Fibroblast of lung (primary cell): ENCODE measurements around the gene GNB1L. TPM values are rescaled to one million over a fixed set of nuclear protein-coding genes. Genes with fewer than 3 reads are reported as not detected.

ENCODE experiments used
- DNase-seq, 2 donors: peaks; one replicate each; pipeline versions ENCODE4 v3.0.0 to v3.0.0-alpha.2; 2010; ENCODE audit warnings: low read depth in 2 of 2
- H2AFZ ChIP-seq: 2 replicates; pipeline ENCODE4 v1.5.1; 2012; ENCODE audit warnings: low read length, control low read depth, inconsistent platforms
- H3K27ac ChIP-seq: 2 replicates; pipeline ENCODE4 v1.5.1; 2011; ENCODE audit warnings: low read length, control low read depth; ENCODE audit not compliant: insufficient read depth
- H3K27me3 ChIP-seq: 2 replicates; pipeline ENCODE4 v1.5.1; 2011; ENCODE audit warnings: mild to moderate bottlenecking, low read length; ENCODE audit not compliant: control insufficient read depth, insufficient read depth
- H3K36me3 ChIP-seq: 2 replicates; pipeline ENCODE4 v1.5.1; 2011; ENCODE audit warnings: low read length; ENCODE audit not compliant: control insufficient read depth, insufficient read depth
- H3K4me1 ChIP-seq: 2 replicates; pipeline ENCODE4 v1.5.1; 2011; ENCODE audit warnings: low read length; ENCODE audit not compliant: control insufficient read depth, insufficient read depth; ENCODE audit errors: extremely low read depth
- H3K4me2 ChIP-seq: 2 replicates; pipeline ENCODE4 v1.5.1; 2011; ENCODE audit warnings: low read length, control low read depth; ENCODE audit not compliant: insufficient read depth; ENCODE audit errors: extremely low read depth
- H3K4me3 ChIP-seq, 4 experiments: fragments of 200-600 bp in 1 of 4; sonication (generic) in 1 of 4; replicated peaks in 1 of 4; 2 replicates each; pipeline ENCODE4 v1.5.1; 2011 to 2016; ENCODE audit warnings: low read length in 4 of 4, low read depth in 3 of 4, mild to moderate bottlenecking in 3 of 4, control low read depth in 2 of 4, inconsistent platforms in 1 of 4, mixed read lengths in 1 of 4; ENCODE audit not compliant: insufficient read depth in 1 of 4; ENCODE audit errors: control extremely low read depth in 1 of 4
- H3K79me2 ChIP-seq: 2 replicates; pipeline ENCODE4 v1.5.1; 2012; ENCODE audit warnings: mild to moderate bottlenecking, low read length, inconsistent platforms; ENCODE audit not compliant: control insufficient read depth, insufficient read depth
- H3K9ac ChIP-seq: 2 replicates; pipeline ENCODE4 v1.5.1; 2011; ENCODE audit warnings: mild to moderate bottlenecking, low read length, control low read depth; ENCODE audit not compliant: insufficient read depth
- H3K9me3 ChIP-seq: 2 replicates; pipeline ENCODE4 v1.5.1; 2012; ENCODE audit warnings: low read depth, low read length; ENCODE audit not compliant: control insufficient read depth, insufficient read depth
- H4K20me1 ChIP-seq: 2 replicates; pipeline ENCODE4 v1.5.1; 2011; ENCODE audit warnings: low read length; ENCODE audit not compliant: control insufficient read depth, insufficient read depth; ENCODE audit errors: extremely low read depth
- EZH2 ChIP-seq: IDR thresholded peaks from 2 replicates; pipeline ENCODE4 v1.5.1; 2012; ENCODE audit warnings: low read length, control low read depth, mild to moderate bottlenecking; ENCODE audit errors: missing control alignments
- polyA plus RNA-seq, 2 donors: library from polyadenylated mRNA; depleted of rRNA in 1 of 2; stranded (reverse) in 1 of 2; unstranded in 1 of 2; fragments of >200 nt; gene quantifications; 2 replicates each; pipeline ENCODE4 v1.2.1, GENCODE V29; 2011 to 2012; ENCODE audit warnings: missing spikeins in 1 of 2
- total RNA-seq: library from RNA; depleted of rRNA; stranded (reverse); fragments of >200 nt; gene quantifications from 2 replicates; pipeline ENCODE4 v1.2.1, GENCODE V29; 2014
- TF ChIP-seq, protein P1 (sequence below), 2 donors: IDR thresholded peaks in 1 of 2; conservative IDR thresholded peaks in 1 of 2; 1 replicate in 1 of 2; 2 replicates in 1 of 2; pipeline ENCODE4 v1.5.1; 2011 to 2012; ENCODE audit warnings: low read length in 2 of 2, control low read depth in 1 of 2, inconsistent platforms in 1 of 2, low read depth in 1 of 2, mild to moderate bottlenecking in 1 of 2

GNB1L gene
- total and polyA plus RNA-seq, 2 donors (not counting 1 experiment from before 2014, with no cell fraction given), result 1.4 to 7.8 TPM

DNA sequence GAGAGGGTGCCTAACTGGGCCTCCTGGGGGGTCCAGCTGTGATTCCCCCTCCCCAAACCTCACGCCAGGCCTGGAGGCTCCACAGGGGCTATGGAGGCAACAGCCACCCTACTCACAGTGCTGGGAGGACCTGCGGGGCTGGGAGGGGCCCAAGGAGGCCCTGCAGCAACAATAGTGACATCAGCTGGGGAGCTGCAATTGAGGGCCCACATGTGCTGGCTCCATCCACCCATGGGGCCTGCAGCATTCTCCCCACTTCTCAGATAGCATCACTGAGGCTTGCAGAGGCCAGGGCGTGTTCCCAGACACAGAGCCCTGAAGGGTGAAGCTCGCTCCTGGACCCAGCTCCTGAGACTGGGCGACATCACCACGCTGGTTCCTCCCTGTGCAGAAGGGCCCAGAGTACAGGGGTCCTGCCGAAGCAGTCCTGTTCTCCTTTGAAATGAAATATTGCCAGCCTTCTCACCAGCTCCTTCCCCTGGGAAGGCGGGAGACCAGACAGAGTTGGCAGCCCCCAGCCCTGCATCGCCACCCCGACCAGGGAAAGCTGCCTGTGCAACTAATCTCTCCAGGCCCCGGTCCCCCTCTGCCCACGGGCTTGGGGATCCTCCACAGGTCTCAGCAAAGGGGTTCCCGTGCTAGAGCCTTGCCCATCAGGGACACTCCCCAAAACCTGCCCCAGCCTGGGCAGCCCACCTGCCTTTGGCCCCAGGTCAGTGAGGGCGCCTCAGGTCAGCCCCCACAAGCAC lies 103.0 kb downstream of the GNB1L start:
- no peak overlapping the region for H3K9ac ChIP-seq
- TF ChIP-seq, protein P1, sequence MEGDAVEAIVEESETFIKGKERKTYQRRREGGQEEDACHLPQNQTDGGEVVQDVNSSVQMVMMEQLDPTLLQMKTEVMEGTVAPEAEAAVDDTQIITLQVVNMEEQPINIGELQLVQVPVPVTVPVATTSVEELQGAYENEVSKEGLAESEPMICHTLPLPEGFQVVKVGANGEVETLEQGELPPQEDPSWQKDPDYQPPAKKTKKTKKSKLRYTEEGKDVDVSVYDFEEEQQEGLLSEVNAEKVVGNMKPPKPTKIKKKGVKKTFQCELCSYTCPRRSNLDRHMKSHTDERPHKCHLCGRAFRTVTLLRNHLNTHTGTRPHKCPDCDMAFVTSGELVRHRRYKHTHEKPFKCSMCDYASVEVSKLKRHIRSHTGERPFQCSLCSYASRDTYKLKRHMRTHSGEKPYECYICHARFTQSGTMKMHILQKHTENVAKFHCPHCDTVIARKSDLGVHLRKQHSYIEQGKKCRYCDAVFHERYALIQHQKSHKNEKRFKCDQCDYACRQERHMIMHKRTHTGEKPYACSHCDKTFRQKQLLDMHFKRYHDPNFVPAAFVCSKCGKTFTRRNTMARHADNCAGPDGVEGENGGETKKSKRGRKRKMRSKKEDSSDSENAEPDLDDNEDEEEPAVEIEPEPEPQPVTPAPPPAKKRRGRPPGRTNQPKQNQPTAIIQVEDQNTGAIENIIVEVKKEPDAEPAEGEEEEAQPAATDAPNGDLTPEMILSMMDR (conservative IDR thresholded peaks at IDR 0.05 in 1 of 2, IDR thresholded peaks at IDR 0.05 in 1 of 2; ENCODE audit: low read depth in 1 of 2, low read length in 2 of 2), result no peak
- H3K36me3 ChIP-seq, result no peaks in the 10 kb centered on the region
- no peaks in the 10 kb centered on the region for H3K9me3 ChIP-seq
- no peaks in the 10 kb centered on the region for H3K4me1 ChIP-seq
- H3K27ac ChIP-seq, result no peak overlapping the region
- H3K4me2 ChIP-seq, result no peak overlapping the region
- no peak overlapping the region for H2AFZ ChIP-seq
- H4K20me1 ChIP-seq, result no peaks in the 10 kb centered on the region
- peaks cover 38% of the 10 kb centered on the region for H3K27me3 ChIP-seq
- H3K4me3 ChIP-seq, result no peak overlapping the region
- no peak for DNase-seq
- no peaks in the 10 kb centered on the region for H3K79me2 ChIP-seq

DNA sequence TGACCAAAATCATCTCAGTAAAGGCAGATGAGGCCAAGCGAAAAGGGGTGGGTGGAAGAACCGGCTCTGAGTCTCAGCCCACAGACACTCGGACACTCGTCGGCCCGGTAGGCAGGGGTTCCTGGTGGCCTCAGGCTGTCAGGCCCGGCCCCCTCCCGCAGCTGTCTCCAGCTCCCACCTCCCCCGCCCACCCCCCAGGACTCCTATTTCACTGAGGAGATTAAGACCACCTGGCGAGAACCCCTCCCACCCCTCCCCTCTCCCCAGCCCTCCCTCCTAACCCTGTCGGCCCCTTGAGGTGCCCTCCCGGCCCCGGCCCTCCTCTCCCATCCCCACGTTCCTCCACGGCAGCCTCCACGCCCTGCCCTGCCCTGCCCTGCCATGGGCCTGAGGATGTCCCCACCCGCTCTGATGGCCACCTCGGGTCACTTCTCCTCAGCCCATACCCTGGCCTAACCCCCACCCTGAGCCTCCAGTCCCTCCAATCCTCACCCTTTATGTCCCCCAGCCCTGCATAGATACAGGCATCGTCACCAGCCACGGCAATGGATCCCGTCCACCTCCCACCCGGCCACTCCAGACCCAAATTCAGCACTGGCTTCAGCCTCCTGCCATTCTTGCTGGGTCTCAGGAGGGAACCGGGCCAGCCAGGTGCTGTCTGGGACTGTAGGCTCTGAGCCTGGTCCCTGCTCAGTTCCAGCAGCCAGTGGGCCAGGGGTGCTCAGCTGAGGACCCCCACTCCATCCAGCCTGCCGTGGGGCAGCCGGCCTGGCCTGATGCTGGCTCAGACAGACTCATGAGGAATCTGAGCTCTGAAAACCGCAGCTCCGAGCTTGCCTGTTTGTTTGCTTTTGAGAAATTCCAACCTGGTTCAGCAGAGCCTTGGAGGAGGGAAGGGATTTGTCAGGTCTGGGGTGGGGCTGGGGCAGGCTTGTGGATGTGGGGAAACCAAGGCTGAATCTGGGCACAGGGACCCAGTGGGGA lies 103.9 kb downstream of the GNB1L start:
- H4K20me1 ChIP-seq, result no peaks in the 10 kb centered on the region
- H3K36me3 ChIP-seq, result no peaks in the 10 kb centered on the region
- TF ChIP-seq EZH2, result no peak
- TF ChIP-seq, protein P1 (conservative IDR thresholded peaks at IDR 0.05 in 1 of 2, IDR thresholded peaks at IDR 0.05 in 1 of 2; ENCODE audit: low read depth in 1 of 2, low read length in 2 of 2), result no peak
- no peak overlapping the region for H3K9ac ChIP-seq
- no peak overlapping the region for H3K4me3 ChIP-seq
- H3K9me3 ChIP-seq, result no peaks in the 10 kb centered on the region
- H3K4me1 ChIP-seq, result no peaks in the 10 kb centered on the region
- H3K4me2 ChIP-seq, result no peak overlapping the region
- H3K27ac ChIP-seq, result no peak overlapping the region
- H2AFZ ChIP-seq, result no peak overlapping the region
- H3K79me2 ChIP-seq, result no peaks in the 10 kb centered on the region
- peak; percentile 13 to 74 for DNase-seq
- peaks cover 29% of the 10 kb centered on the region for H3K27me3 ChIP-seq

DNA sequence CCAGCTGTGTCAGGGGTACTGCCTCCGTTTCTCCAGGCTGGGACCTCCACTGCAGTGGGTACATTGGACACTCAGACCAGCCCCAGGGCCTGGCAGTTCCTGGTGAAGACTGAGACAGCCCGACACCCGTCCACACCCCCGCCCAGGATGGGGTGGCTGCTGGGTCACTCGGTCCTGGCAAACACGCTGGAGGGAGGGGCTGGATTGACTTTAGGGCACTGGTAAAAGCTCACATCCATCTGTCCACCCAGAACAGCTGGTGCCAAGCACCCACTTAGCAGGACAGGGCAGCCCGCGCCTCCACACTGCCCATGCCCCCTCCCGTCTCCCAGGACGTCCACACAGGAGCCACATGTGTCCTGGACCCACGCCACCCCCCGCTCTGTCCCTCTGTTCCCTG lies 104.8 kb downstream of the GNB1L start:
- H3K9me3 ChIP-seq, result no peaks in the 10 kb centered on the region
- H3K4me1 ChIP-seq, result no peaks in the 10 kb centered on the region
- no peak overlapping the region for H3K4me2 ChIP-seq
- H4K20me1 ChIP-seq, result no peaks in the 10 kb centered on the region
- TF ChIP-seq, protein P1 (conservative IDR thresholded peaks at IDR 0.05 in 1 of 2, IDR thresholded peaks at IDR 0.05 in 1 of 2; ENCODE audit: low read depth in 1 of 2, low read length in 2 of 2), result no peak
- no peak for TF ChIP-seq EZH2
- no peaks in the 10 kb centered on the region for H3K79me2 ChIP-seq
- H2AFZ ChIP-seq, result no peak overlapping the region
- H3K36me3 ChIP-seq, result no peaks in the 10 kb centered on the region
- no peak for DNase-seq
- H3K4me3 ChIP-seq, result no peak overlapping the region
- no peak overlapping the region for H3K27ac ChIP-seq
- peaks cover 23% of the 10 kb centered on the region for H3K27me3 ChIP-seq
- H3K9ac ChIP-seq, result no peak overlapping the region
